Retinal pigment epithelial cell (primary cell): ENCODE results near the gene RCN1.
A peak's percentile ranks its signal among the peaks of the same experiment; 100 is the strongest.
"Not testable (repeated sequence)": the region's sequence is repeated elsewhere in the genome, so short reads cannot be mapped to it uniquely, and the experiment has no call there.

Experiments
- DNase-seq: peaks from one replicate; pipeline ENCODE4 v3.0.0-alpha.2; 2010; ENCODE audit warnings: low read depth
- H3K4me3 ChIP-seq: 2 replicates; pipeline ENCODE4 v1.5.1; 2011; ENCODE audit warnings: mild to moderate bottlenecking, low read length, control low read depth, moderate library complexity
- CTCF ChIP-seq: conservative IDR thresholded peaks from 2 replicates; pipeline ENCODE4 v1.5.1; 2011; ENCODE audit warnings: low read depth, low read length, control low read depth, inconsistent platforms

RCN1 gene

GRCh38 chr11:32092581-32093170 lies 1.8 kb downstream of the RCN1 start:
- peak overlapping the region; percentile 71 for H3K4me3 ChIP-seq
- DNase-seq: no peak
- TF ChIP-seq CTCF: no peak

- DNase-seq: no peak
- H3K4me3 ChIP-seq: no peak overlapping the region
- TF ChIP-seq CTCF: no peak
Measured at GRCh38 chr11:32094923-32095322, 4.0 kb downstream of the RCN1 start.

GRCh38 chr11:32098142-32098903 lies 7.4 kb downstream of the RCN1 start:
- no peak for TF ChIP-seq CTCF
- H3K4me3 ChIP-seq: no peak overlapping the region
- no peak for DNase-seq

GRCh38 chr11:32099516-32099915 lies 8.6 kb downstream of the RCN1 start:
- DNase-seq: no peak
- TF ChIP-seq CTCF: no peak
- H3K4me3 ChIP-seq: no peak overlapping the region

GRCh38 chr11:32100495-32100894 lies 9.6 kb downstream of the RCN1 start:
- no peak for DNase-seq
- TF ChIP-seq CTCF: no peak
- H3K4me3 ChIP-seq: no peak overlapping the region

GRCh38 chr11:32101791-32102190 lies 10.9 kb downstream of the RCN1 start:
- DNase-seq: no peak

GRCh38 chr11:32103121-32103719 lies 12.3 kb downstream of the RCN1 start:
- not testable (repeated sequence) for H3K4me3 ChIP-seq, DNase-seq

More at GRCh38 chr11:32101791-32102190, 10.9 kb downstream of the RCN1 start:
- no peak for TF ChIP-seq CTCF
- no peak overlapping the region for H3K4me3 ChIP-seq
